AG09319 (cell line): ENCODE results near the gene PANK2.

ENCODE experiments used
- DNase-seq: peaks from one replicate; pipeline ENCODE4 v3.0.0-alpha.2; 2010; ENCODE audit warnings: low read depth; ENCODE audit errors: extremely low read depth
- TF ChIP-seq, protein P1 (sequence below): IDR thresholded peaks from 2 replicates; pipeline ENCODE4 v1.5.1; 2011; ENCODE audit warnings: low read depth, mild to moderate bottlenecking, inconsistent platforms, low read length, moderate library complexity

Gene PANK2

DNA sequence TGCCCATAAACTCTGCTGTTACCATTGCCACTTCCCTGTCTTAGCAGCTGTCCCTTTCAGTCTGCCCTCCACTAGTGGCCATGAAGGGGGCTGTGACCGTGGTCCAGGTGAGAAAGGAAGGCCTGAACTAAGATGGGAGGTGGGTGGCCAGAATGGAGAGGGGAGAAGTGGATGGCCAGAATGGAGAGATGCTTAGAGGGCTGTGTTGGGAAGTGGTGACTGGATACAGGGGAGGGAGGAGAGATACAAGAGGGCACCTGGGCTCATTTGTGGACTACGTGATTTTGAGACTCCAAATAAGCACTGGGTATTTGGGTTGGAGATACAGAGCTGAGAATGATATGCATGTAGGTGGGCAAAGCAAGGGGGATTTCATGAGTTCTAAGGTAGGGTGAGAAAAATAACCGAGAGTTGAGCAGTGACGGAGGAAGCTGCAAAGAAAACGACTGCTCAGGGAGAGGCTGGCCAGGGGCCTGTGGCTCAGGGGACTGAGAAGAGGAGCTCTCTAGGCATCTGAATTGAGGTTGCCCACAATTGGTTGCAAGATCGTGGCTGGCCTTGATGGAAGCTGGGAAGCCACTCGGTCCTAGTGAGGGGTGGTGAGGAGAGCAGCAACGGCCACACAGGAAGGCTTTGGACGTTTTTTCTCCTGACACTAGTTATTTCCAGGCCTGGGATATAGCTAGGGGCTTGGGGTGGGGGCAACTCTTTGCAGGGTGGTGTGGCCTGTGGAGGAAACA lies 36.9 kb downstream of the PANK2 start:
- TF ChIP-seq, protein P1, sequence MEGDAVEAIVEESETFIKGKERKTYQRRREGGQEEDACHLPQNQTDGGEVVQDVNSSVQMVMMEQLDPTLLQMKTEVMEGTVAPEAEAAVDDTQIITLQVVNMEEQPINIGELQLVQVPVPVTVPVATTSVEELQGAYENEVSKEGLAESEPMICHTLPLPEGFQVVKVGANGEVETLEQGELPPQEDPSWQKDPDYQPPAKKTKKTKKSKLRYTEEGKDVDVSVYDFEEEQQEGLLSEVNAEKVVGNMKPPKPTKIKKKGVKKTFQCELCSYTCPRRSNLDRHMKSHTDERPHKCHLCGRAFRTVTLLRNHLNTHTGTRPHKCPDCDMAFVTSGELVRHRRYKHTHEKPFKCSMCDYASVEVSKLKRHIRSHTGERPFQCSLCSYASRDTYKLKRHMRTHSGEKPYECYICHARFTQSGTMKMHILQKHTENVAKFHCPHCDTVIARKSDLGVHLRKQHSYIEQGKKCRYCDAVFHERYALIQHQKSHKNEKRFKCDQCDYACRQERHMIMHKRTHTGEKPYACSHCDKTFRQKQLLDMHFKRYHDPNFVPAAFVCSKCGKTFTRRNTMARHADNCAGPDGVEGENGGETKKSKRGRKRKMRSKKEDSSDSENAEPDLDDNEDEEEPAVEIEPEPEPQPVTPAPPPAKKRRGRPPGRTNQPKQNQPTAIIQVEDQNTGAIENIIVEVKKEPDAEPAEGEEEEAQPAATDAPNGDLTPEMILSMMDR, result no peak
- DNase-seq, result no peak

DNA sequence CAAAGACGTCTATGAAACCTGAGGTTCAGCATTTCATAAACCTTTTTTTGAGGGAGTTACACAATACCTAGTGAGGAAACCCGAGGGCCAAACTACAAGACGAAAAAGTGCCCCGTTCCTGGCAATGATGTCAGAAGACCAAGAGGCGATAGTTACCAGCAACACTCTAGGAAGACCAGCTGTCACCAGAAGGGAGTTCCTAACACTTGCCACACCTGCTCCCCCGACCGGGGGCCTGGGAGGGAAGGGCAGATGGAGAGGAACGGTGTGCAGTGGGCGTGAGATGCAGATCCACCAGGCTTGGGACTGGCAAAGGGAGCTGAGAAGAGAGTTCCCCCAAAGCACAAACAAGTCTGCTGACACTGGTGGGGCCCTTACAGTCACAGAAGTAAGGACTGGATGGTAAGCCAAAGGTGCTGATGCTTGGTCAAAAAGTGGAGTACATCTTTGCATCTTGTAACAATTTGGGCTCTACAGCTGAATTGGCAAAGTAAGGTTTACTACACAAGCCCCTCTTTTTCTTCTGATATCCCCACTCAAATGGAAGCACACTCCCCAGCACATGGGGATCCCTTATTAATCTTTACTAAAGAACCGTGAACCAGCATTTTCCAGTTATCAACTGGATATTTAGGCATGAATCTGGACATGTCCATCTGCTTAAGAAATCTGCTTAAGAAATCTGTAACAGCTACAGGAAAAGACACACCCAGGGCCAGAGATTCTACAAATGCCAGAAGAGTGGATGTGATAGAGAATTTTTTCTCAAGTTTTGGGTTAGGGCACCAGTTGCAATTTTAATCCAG lies 38.5 kb downstream of the PANK2 start:
- no peak for DNase-seq

DNA sequence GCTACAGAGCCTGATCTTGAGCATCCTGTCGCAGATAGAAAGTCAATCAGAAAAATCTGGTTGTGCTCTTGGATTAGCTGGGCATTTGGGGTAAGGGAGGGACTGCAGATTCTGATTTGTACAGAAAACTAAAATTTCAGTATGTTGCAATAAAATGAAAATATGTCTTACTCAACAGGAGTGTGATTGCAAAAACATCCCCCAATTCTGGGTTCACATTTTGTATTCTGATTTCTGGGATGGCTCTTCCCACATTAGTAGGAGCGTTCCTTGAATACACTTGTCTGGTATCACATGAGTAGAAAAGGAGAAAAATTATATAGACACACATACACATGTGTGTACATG lies 40.5 kb downstream of the PANK2 start:
- DNase-seq, result no peak
- TF ChIP-seq, protein P1, result no peak

More for the DNA sequence above, 38.5 kb downstream of the PANK2 start:
- TF ChIP-seq, protein P1, result no peak

DNA sequence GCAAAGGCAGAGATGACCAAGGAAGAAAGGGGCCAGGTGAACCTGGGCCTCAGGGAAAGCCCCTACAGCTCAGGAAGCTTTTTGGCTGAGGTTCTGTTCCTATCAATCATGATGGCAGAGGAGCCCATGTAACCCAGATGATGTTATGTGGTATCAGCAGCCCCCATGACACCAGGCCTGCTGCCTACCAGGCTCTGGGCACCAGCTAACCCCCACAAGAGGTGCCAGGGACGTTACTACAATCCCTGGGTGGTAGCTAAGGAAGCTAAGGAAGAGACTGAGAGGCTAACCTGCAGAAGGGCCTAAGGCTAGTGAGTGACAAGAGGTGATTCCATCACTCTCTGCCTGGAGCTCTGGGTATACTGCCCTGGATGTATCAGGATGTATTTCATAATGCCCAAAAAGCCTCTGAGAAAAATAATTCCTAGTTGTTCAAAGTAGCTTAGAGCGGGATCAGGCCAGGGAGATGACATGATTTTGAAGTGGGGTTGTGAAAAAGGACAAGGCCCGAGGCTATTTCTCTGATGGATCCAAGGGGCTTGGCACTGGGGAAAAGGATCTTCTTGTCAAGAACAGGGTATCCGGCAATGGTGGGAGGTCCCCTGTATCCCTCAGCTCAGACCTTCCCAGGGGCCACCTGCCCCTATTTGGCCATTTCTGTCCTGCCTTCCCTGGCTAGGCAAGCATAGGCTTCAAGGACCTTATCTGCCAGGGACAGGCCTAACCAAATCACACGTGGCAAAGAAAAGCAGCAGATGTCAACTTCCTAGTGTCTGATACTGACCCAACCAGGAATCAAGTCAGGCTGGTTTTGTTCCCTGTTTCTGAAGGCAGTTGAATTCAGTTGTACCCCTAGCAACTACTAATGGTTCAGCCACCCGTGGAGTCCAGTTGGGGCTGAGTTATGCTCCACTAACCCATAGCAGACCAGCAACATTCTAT lies 41.3 kb downstream of the PANK2 start:
- TF ChIP-seq, protein P1, result no peak

DNA sequence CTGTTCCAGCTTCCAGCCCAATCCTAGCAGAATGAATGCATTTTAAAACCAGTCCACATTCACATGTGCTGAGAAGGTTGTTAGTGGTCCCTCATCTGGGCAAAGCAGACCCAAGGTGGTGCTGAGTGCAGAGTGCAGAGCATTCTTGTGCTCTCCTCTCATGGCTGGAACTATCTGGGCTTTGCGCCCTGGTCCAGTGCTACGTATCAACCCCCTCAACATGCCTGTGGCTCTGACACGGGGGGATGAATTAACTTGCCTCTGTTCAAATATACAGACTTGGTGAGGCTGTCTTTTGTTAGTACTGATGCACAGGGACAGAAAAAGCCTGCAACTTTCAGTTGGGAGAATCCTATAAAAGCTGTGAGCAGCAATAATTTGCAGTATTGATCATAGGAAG lies 42.5 kb downstream of the PANK2 start:
- DNase-seq, result no peak
- TF ChIP-seq, protein P1, result no peak

More for the DNA sequence above, 41.3 kb downstream of the PANK2 start:
- no peak for DNase-seq

DNA sequence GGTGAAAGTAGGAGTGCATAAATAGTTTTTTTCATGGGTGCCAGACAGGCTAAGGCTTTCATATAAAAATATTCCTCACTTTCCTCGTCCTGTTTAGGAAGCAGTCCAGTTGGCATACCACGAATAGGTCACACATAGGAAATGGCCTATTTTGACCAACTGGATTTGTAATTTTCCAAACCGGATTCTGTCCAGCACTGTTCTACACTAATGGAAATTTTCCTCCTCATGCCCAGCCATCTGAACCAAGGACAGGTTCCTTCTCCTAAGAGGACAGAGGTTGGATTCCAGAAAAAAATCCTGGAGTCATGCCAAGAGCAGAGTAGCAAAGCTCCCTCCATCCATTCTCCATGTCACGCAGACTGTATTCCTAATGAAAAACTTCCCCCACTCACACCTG lies 43.1 kb downstream of the PANK2 start:
- DNase-seq, result no peak
- TF ChIP-seq, protein P1, result no peak

DNA sequence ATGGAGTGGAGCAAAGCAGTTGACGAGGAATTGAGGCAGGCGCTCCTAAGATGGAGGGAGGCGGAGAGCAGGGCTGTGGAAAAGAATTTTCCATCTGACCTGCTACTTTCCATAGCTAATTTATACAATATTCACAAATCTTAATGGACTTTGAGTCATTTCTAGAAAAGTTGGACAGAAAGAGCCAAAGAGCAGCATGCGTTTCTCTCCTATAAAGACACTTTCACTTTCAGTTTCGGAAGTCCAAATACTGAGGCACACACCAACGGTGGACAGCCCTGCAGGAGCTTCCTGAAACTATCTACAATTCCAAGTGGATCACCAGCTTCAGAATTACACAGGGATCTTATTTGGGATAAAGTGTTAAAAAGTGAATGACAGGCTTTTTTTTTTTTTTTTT lies 43.5 kb downstream of the PANK2 start:
- TF ChIP-seq, protein P1, result no peak
- DNase-seq, result no peak
